ENCODE measurements around the gene SLC66A1.
"Not testable (repeated sequence)": the region's sequence is repeated elsewhere in the genome, so short reads cannot be mapped to it uniquely, and the experiment has no call there.

The SLC66A1 gene

DNA sequence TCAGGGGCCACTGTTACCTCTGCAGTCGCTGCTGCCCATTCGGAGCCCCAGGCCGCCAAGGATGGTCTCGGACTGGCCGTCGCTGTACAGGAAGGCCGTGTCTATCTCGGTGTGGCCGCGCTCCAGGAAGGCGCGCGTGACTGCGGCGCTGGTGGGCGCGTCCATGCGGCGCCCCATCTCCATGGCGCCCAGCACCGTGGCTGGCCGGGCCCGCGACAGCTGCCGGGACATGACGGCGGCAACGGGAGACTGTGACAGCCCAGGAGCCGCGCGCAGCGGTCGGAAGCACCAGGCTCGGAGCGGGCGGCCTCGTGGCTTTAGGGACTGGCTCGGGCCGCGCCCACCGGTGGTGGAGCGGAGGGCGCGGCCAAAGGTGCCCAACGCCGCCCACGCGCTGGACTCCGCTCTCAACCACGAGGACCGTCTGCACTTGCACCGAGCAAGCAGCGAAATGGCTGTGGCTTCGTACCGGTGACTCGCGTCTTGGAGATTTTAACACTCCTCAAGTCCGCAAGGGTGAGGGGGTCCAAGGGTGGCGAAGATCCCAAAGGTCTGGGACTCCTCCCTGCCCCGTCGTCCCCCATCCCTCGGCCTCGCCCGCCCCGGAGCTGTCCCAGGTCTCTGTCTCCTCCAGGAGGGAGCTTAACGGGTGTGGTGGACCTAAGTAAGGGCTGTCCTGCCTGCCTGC, 38.1 kb upstream of the SLC66A1 start:
- not testable (repeated sequence) for H3K9ac ChIP-seq (ENCODE audit: low read length); H3K4ac ChIP-seq (ENCODE audit: low read depth in 1 of 2, low read length in 2 of 2); H3K4me1 ChIP-seq (ENCODE audit: control insufficient read depth, insufficient read depth, low read depth, low read length); H3K18ac ChIP-seq (ENCODE audit: low read depth in 1 of 2, low read length in 2 of 2); H3K4me2 ChIP-seq (ENCODE audit: low read length, poor library complexity, severe bottlenecking); H3K79me1 ChIP-seq (replicated peaks; ENCODE audit: low read length, poor library complexity, severe bottlenecking); H2BK5ac ChIP-seq (ENCODE audit: low read depth, low read length, poor library complexity, severe bottlenecking); H2BK12ac ChIP-seq (ENCODE audit: low read length in 2 of 2); H3K4me3 ChIP-seq (ENCODE audit: insufficient read depth in 1 of 2, low read depth in 1 of 2, low read length in 2 of 2); H2AK5ac ChIP-seq (ENCODE audit: low read length, severe bottlenecking); H3K27ac ChIP-seq (ENCODE audit: low read length, poor library complexity, severe bottlenecking); H3K23ac ChIP-seq (ENCODE audit: low read length in 2 of 2); H2AFZ ChIP-seq (ENCODE audit: low read depth, low read length); H4K91ac ChIP-seq (ENCODE audit: low read length); H3K14ac ChIP-seq (ENCODE audit: low read length in 2 of 2); H3K27me3 ChIP-seq (ENCODE audit: control insufficient read depth in 1 of 2, insufficient read depth in 1 of 2, low read length in 2 of 2); DNase-seq; H4K8ac ChIP-seq (ENCODE audit: low read length); H2BK120ac ChIP-seq (ENCODE audit: low read depth, low read length); H3K36me3 ChIP-seq (ENCODE audit: control insufficient read depth in 1 of 2, insufficient read depth in 2 of 2, low read depth in 1 of 2, low read length in 2 of 2); H2BK15ac ChIP-seq (ENCODE audit: low read depth, poor library complexity, severe bottlenecking)
- 93% methylated on average over 40 of the region's 66 CpGs for WGBS
- H3K9me3 ChIP-seq (ENCODE audit: control insufficient read depth, low read length), result peaks cover 11% of the 10 kb centered on the region

GRCh38 chr1:19274636-19275035, 37.5 kb upstream of the SLC66A1 start:
- Histone ChIP-seq H3K4ac (ENCODE audit: low read depth in 1 of 2, low read length in 2 of 2) (no peak overlapping the region), H3K27me3 (ENCODE audit: control insufficient read depth in 1 of 2, insufficient read depth in 1 of 2, low read length in 2 of 2) (no peaks in the 10 kb centered on the region), H3K4me3 (ENCODE audit: insufficient read depth in 1 of 2, low read depth in 1 of 2, low read length in 2 of 2) (no peak overlapping the region), H2BK15ac (ENCODE audit: low read depth, poor library complexity, severe bottlenecking) (no peak overlapping the region), H2AK5ac (ENCODE audit: low read length, severe bottlenecking) (no peak overlapping the region), H3K4me2 (ENCODE audit: low read length, poor library complexity, severe bottlenecking) (no peak overlapping the region), H2BK120ac (ENCODE audit: low read depth, low read length) (no peak overlapping the region), H3K9me3 (ENCODE audit: control insufficient read depth, low read length) (peaks cover 17% of the 10 kb centered on the region), H3K14ac (ENCODE audit: low read length in 2 of 2) (no peak overlapping the region), H2BK5ac (ENCODE audit: low read depth, low read length, poor library complexity, severe bottlenecking) (no peak overlapping the region), H4K8ac (ENCODE audit: low read length) (no peak overlapping the region), H3K18ac (ENCODE audit: low read depth in 1 of 2, low read length in 2 of 2) (no peak overlapping the region), H2BK12ac (ENCODE audit: low read length in 2 of 2) (no peak overlapping the region), H3K9ac (ENCODE audit: low read length) (no peak overlapping the region), H3K79me1 (replicated peaks; ENCODE audit: low read length, poor library complexity, severe bottlenecking) (no peaks in the 10 kb centered on the region), H2AFZ (ENCODE audit: low read depth, low read length) (no peak overlapping the region), H3K27ac (ENCODE audit: low read length, poor library complexity, severe bottlenecking) (no peak overlapping the region), H3K36me3 (ENCODE audit: control insufficient read depth in 1 of 2, insufficient read depth in 2 of 2, low read depth in 1 of 2, low read length in 2 of 2) (peaks cover 0 to 6% of the 10 kb centered on the region in 2 experiments), H3K4me1 (ENCODE audit: control insufficient read depth, insufficient read depth, low read depth, low read length) (no peaks in the 10 kb centered on the region), H3K23ac (ENCODE audit: low read length in 2 of 2) (no peak overlapping the region), H4K91ac (ENCODE audit: low read length) (no peak overlapping the region)
- WGBS, result 100% methylated on average over 3 of the region's 5 CpGs
- DNase-seq, result no peak

DNA sequence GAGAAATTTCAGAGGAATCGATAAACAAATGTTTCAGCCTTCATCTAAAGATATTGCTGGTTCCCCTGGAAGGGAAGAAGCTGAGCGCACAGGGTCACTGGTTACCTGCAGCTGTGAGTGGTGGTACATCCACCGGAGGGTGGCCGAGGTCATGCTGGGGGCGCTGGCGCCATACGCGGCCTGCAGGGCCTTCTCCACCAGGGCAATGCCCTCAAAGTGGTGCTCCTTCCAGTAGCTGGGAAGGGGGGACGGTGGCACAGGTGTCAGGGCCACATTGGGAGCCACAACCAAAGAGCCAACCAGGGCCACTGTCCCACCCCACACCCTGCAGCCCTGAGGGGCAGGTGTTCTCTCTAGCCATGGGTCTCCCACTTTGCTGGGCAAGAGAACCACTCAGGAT, 28.2 kb upstream of the SLC66A1 start:
- peaks cover 6% of the 10 kb centered on the region for H3K4me1 ChIP-seq (ENCODE audit: control insufficient read depth, insufficient read depth, low read depth, low read length)
- no peak overlapping the region for H3K4me2 ChIP-seq (ENCODE audit: low read length, poor library complexity, severe bottlenecking)
- no peak overlapping the region for H4K91ac ChIP-seq (ENCODE audit: low read length)
- no peaks in the 10 kb centered on the region for H3K27me3 ChIP-seq (ENCODE audit: control insufficient read depth in 1 of 2, insufficient read depth in 1 of 2, low read length in 2 of 2)
- H2BK15ac ChIP-seq (ENCODE audit: low read depth, poor library complexity, severe bottlenecking), result no peak overlapping the region
- no peak overlapping the region for H2AK5ac ChIP-seq (ENCODE audit: low read length, severe bottlenecking)
- no peak for DNase-seq
- H3K79me1 ChIP-seq (replicated peaks; ENCODE audit: low read length, poor library complexity, severe bottlenecking), result no peaks in the 10 kb centered on the region
- no peak overlapping the region for H3K9ac ChIP-seq (ENCODE audit: low read length)
- H3K18ac ChIP-seq (ENCODE audit: low read depth in 1 of 2, low read length in 2 of 2), result no peak overlapping the region
- H2BK120ac ChIP-seq (ENCODE audit: low read depth, low read length), result no peak overlapping the region
- 96% methylated on average over 8 of the region's 9 CpGs for WGBS
- peaks cover 4 to 21% of the 10 kb centered on the region in 2 experiments for H3K36me3 ChIP-seq (ENCODE audit: control insufficient read depth in 1 of 2, insufficient read depth in 2 of 2, low read depth in 1 of 2, low read length in 2 of 2)
- H2BK5ac ChIP-seq (ENCODE audit: low read depth, low read length, poor library complexity, severe bottlenecking), result no peak overlapping the region
- no peak overlapping the region for H4K8ac ChIP-seq (ENCODE audit: low read length)
- H2AFZ ChIP-seq (ENCODE audit: low read depth, low read length), result no peak overlapping the region
- H3K4me3 ChIP-seq (ENCODE audit: insufficient read depth in 1 of 2, low read depth in 1 of 2, low read length in 2 of 2), result no peak overlapping the region
- H3K4ac ChIP-seq (ENCODE audit: low read depth in 1 of 2, low read length in 2 of 2), result no peak overlapping the region
- no peak overlapping the region for H3K14ac ChIP-seq (ENCODE audit: low read length in 2 of 2)
- H3K23ac ChIP-seq (ENCODE audit: low read length in 2 of 2), result no peak overlapping the region
- peaks cover 7% of the 10 kb centered on the region for H3K9me3 ChIP-seq (ENCODE audit: control insufficient read depth, low read length)
- no peak overlapping the region for H2BK12ac ChIP-seq (ENCODE audit: low read length in 2 of 2)
- no peak overlapping the region for H3K27ac ChIP-seq (ENCODE audit: low read length, poor library complexity, severe bottlenecking)

- H3K79me1 ChIP-seq (replicated peaks; ENCODE audit: low read length, poor library complexity, severe bottlenecking), result no peaks in the 10 kb centered on the region
- peaks cover 8% of the 10 kb centered on the region for H3K4me1 ChIP-seq (ENCODE audit: control insufficient read depth, insufficient read depth, low read depth, low read length)
- H4K91ac ChIP-seq (ENCODE audit: low read length), result no peak overlapping the region
- no peak overlapping the region for H2AK5ac ChIP-seq (ENCODE audit: low read length, severe bottlenecking)
- H2BK120ac ChIP-seq (ENCODE audit: low read depth, low read length), result no peak overlapping the region
- H3K9me3 ChIP-seq (ENCODE audit: control insufficient read depth, low read length), result no peaks in the 10 kb centered on the region
- no peak overlapping the region for H4K8ac ChIP-seq (ENCODE audit: low read length)
- H2BK5ac ChIP-seq (ENCODE audit: low read depth, low read length, poor library complexity, severe bottlenecking), result no peak overlapping the region
- DNase-seq, result no peak
- H2BK15ac ChIP-seq (ENCODE audit: low read depth, poor library complexity, severe bottlenecking), result no peak overlapping the region
- no peak overlapping the region for H3K4me2 ChIP-seq (ENCODE audit: low read length, poor library complexity, severe bottlenecking)
- no peak overlapping the region for H3K9ac ChIP-seq (ENCODE audit: low read length)
- no peak overlapping the region for H2AFZ ChIP-seq (ENCODE audit: low read depth, low read length)
- no peak overlapping the region for H3K23ac ChIP-seq (ENCODE audit: low read length in 2 of 2)
- 98% methylated on average over 5 of the region's 8 CpGs for WGBS
- peaks cover 4 to 21% of the 10 kb centered on the region in 2 experiments for H3K36me3 ChIP-seq (ENCODE audit: control insufficient read depth in 1 of 2, insufficient read depth in 2 of 2, low read depth in 1 of 2, low read length in 2 of 2)
- H3K18ac ChIP-seq (ENCODE audit: low read depth in 1 of 2, low read length in 2 of 2), result no peak overlapping the region
- H3K14ac ChIP-seq (ENCODE audit: low read length in 2 of 2), result no peak overlapping the region
- no peak overlapping the region for H2BK12ac ChIP-seq (ENCODE audit: low read length in 2 of 2)
- H3K4me3 ChIP-seq (ENCODE audit: insufficient read depth in 1 of 2, low read depth in 1 of 2, low read length in 2 of 2), result no peak overlapping the region
- H3K4ac ChIP-seq (ENCODE audit: low read depth in 1 of 2, low read length in 2 of 2), result no peak overlapping the region
- no peak overlapping the region for H3K27ac ChIP-seq (ENCODE audit: low read length, poor library complexity, severe bottlenecking)
- no peaks in the 10 kb centered on the region for H3K27me3 ChIP-seq (ENCODE audit: control insufficient read depth in 1 of 2, insufficient read depth in 1 of 2, low read length in 2 of 2)
Measured at GRCh38 chr1:19284881-19285280, 27.2 kb upstream of the SLC66A1 start.

All from mesenchymal stem cell (in vitro differentiated cells and primary cell).